Muscle of leg (tissue), 11 donors: ENCODE measurements around the gene SEC31A. TPM values are rescaled to one million over a fixed set of nuclear protein-coding genes. Genes with fewer than 3 reads are reported as not detected.

ENCODE experiments used
- DNase-seq: peaks from one replicate; pipeline ENCODE4 v3.0.0; 2013
- H3K27ac ChIP-seq: one replicate; pipeline ENCODE4 v1.5.1; 2013; ENCODE audit warnings: mild to moderate bottlenecking, low read length, control low read depth
- H3K27me3 ChIP-seq: one replicate; pipeline ENCODE4 v1.6.1; 2013; ENCODE audit warnings: low read length; ENCODE audit not compliant: control insufficient read depth, insufficient read depth
- H3K36me3 ChIP-seq: one replicate; pipeline ENCODE4 v1.6.1; 2013; ENCODE audit warnings: low read length; ENCODE audit not compliant: control insufficient read depth, insufficient read depth
- H3K4me1 ChIP-seq: one replicate; pipeline ENCODE4 v1.6.1; 2013; ENCODE audit warnings: low read length; ENCODE audit not compliant: control insufficient read depth, insufficient read depth
- H3K4me3 ChIP-seq: one replicate; pipeline ENCODE4 v1.5.1; 2013; ENCODE audit warnings: low read length, control low read depth
- H3K9me3 ChIP-seq: replicated peaks from 2 replicates; pipeline ENCODE4 v1.6.1; 2013; ENCODE audit warnings: low read depth, low read length; ENCODE audit not compliant: control insufficient read depth
- WGBS: methylation state at CpG from one replicate; pipeline ENCODE4 v1.1.5; 2013; ENCODE audit warnings: missing lambda C conversion rate; ENCODE audit not compliant: insufficient coverage; 5-methylcytosine and 5-hydroxymethylcytosine counted together
- polyA plus RNA-seq, 8 donors: library from polyadenylated mRNA; unstranded; fragments of 120-200 nt; gene quantifications; one replicate each; pipeline versions ENCODE4 v1.2.1 to v1.2.3, GENCODE V29; 2013; ENCODE audit warnings: inconsistent platforms in 1 of 8, low replicate concordance in 1 of 8; ENCODE audit not compliant: insufficient read length in 8 of 8, insufficient read depth in 1 of 8
- total RNA-seq: library from RNA; stranded (reverse); fragments of 120-200 nt; gene quantifications from one replicate; pipeline ENCODE4 v1.2.4, GENCODE V29; 2013

SEC31A gene
- total and polyA plus RNA-seq, 9 donors: 158 to 213 (median 171) TPM

DNA sequence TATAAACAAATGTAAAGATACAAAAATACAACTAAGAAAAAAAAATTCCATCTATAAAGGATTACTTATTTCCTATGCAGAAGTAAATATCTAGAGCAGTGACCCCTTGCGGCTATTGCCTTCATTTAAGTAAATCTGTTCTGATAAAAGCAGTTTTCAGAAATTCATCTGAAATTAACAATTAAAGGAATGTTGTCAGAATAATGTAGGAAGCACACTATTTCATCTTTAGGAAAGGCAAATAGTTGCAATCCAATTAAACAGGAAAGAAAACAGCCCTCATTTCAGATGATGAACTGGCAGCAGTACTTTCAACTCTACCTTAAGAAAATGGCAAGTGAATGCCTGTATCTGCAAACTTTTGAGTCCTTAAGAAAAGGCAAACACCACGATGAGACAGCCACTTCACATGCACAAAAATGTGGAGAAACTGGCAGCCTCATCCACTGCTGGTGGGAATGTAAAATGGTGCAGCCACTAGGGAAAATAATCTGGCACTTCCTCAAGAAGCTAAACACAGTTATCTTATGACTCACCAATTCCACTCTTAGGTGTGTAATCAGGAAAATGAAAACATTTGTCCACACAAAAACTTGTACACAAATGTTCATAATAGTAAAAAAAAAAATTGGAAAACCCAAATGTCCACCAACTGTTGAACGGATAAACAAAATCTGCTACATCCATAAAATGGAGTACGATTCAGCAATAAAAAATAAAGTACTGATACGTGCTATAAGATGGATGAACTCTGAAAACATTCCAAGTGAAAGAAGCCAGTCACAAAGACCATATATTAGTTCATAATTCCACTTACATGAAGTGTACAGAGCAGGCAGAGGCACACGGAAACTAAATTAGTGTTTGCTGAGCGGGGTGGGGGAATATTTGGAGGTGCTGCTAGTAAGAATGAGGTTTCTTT is 7.6 kb upstream of the SEC31A start:
- Histone ChIP-seq H3K4me1 (peaks cover 10% of the 10 kb centered on the region), H3K36me3 (peaks cover 17% of the 10 kb centered on the region), H3K27ac (peak overlapping the region; percentile 99), H3K27me3 (no peaks in the 10 kb centered on the region), H3K4me3 (peak overlapping the region; percentile 98), H3K9me3 (no peaks in the 10 kb centered on the region)
- no CpG with 5 or more reads among the region's 7 CpGs for WGBS
- DNase-seq: peak; percentile 61

DNA sequence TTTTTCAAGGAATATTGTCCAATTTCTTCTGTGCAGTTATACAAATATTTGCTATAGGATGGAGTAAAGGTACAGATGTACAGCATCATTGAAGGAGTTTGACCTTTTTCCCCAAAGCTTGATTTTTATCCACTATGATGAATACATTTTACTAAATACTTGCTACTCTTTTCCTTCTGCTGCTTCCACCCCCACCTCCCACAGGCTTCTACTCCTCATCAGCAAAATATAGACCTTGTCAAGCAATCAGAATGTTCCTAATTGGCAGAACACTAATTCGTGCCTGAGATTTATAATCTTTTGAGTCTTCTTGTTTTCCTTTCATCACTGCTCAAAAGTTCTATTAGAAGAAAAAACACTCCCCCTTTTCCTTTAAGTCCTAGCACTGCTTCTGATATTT is 5.8 kb upstream of the SEC31A start:
- Histone ChIP-seq H3K36me3 (peaks cover 19% of the 10 kb centered on the region), H3K27ac (no peak overlapping the region), H3K9me3 (no peaks in the 10 kb centered on the region), H3K27me3 (no peaks in the 10 kb centered on the region), H3K4me3 (no peak overlapping the region), H3K4me1 (peaks cover 8% of the 10 kb centered on the region)
- DNase-seq: no peak
- WGBS: no CpG with 5 or more reads among the region's 1 CpG

DNA sequence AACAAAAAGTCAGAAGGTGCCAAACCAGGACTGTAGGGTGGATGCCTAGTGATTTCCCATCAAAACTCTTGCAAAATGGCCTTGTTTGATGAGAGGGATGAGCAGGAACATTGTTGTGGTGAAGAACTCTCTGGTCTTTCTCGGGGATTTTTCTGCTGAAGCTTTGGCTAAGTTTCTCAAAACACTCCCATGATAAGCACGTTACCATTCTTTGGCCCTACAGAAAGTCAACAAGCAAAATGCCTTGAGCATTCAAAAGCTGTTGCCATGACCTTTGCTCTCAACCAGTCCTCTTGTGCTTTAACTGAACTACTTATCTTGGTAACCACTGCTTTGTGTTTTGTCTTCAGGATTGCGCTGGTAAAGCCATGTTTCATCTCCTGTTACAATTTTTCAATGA is 3.0 kb upstream of the SEC31A start:
- DNase-seq: no peak
- WGBS: 80% methylated on average over 1 of the region's 3 CpGs
- Histone ChIP-seq H3K27me3 (no peaks in the 10 kb centered on the region), H3K36me3 (peaks cover 19% of the 10 kb centered on the region), H3K4me3 (no peak overlapping the region), H3K27ac (no peak overlapping the region), H3K4me1 (peaks cover 6% of the 10 kb centered on the region), H3K9me3 (no peaks in the 10 kb centered on the region)

DNA sequence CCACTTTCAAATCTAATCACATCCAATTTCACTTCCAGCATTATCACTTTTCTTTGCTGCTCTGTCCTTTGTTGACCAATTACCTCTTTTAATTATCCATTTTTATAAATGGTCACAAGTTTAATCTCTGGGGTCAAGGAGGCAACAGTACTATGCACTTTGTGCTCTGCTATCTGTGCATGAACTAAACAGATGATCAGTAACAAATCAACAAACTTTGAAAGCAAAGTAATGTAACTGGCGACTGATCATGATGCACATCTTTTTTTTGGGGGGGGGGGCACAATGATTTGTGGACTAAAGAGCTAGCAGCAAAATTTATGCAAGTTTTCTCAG is 1.5 kb upstream of the SEC31A start:
- H3K9me3 ChIP-seq: no peaks in the 10 kb centered on the region
- peak overlapping the region; percentile 99 for H3K27ac ChIP-seq
- no peak for DNase-seq
- peaks cover 2% of the 10 kb centered on the region for H3K4me1 ChIP-seq
- no peaks in the 10 kb centered on the region for H3K27me3 ChIP-seq
- 80% methylated on average over 1 of the region's 1 CpG for WGBS
- peaks cover 19% of the 10 kb centered on the region for H3K36me3 ChIP-seq
- no peak overlapping the region for H3K4me3 ChIP-seq

DNA sequence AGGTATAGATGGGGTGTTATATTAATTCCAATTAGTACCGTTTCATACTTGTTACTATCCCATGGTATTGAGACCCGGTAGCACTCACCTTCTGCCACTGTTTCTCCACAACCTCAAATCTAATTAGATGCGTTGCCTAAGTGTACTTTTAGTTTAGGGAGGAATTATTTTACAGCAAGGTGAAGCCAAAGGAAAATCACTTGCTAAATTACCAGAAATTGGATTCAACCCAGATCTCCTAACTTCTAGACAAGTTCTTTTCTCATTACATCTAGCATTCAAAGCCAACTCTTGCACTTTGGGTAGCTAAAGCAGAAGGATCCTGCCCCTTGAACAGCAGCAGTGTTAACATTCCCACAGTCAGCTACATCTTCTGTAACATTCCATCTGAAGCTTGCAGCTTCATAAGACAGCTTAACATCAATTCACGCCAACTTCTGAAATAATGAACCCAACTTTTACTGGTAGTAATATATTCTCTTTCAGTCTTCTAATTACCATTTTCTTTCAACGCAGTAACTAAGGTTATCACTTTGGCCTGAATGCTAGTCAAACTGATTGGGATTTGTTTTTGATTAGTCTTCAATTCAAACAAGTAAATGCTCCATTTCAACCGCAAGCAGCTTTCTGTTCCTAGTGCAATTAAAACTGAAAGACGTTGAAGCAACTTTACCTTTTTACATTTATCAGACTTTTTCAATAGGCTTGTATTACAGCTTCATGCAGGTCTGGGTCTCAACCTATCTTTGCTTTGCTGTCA is 934 bp upstream of the SEC31A start:
- H3K9me3 ChIP-seq: no peaks in the 10 kb centered on the region
- WGBS: 54% methylated on average over 2 of the region's 7 CpGs
- peaks cover 2% of the 10 kb centered on the region for H3K4me1 ChIP-seq
- H3K4me3 ChIP-seq: peak overlapping the region; percentile 88
- H3K27me3 ChIP-seq: no peaks in the 10 kb centered on the region
- peaks cover 17% of the 10 kb centered on the region for H3K36me3 ChIP-seq
- peak overlapping the region; percentile 99 for H3K27ac ChIP-seq
- peak; percentile 33 for DNase-seq

DNA sequence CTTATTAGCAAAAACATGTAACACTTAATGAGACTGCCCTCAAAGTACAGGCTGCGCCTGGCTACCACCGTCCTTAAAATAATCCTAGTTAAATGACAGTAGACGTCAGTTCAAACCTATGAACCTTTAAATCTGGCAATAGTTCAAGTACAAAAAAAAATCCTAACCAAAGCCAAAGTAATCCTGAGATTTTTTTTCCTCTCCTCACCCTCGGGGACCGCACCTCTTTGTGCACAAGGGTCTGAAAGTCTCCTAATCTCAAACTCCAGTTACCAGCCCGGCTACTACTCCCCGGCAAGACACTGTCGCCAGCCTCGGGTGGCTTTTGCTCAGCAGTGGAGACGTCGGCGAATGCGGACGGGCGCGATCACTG is 439 bp downstream of the SEC31A start:
- whole genome bisulfite sequencing: under 1% methylated on average over 16 of the region's 16 CpGs
- no peak for DNase-seq
- Histone ChIP-seq H3K27ac (peak overlapping the region; percentile 99), H3K27me3 (no peaks in the 10 kb centered on the region), H3K36me3 (peaks cover 15% of the 10 kb centered on the region), H3K9me3 (no peaks in the 10 kb centered on the region), H3K4me1 (peaks cover 2% of the 10 kb centered on the region), H3K4me3 (peak overlapping the region; percentile 88)

DNA sequence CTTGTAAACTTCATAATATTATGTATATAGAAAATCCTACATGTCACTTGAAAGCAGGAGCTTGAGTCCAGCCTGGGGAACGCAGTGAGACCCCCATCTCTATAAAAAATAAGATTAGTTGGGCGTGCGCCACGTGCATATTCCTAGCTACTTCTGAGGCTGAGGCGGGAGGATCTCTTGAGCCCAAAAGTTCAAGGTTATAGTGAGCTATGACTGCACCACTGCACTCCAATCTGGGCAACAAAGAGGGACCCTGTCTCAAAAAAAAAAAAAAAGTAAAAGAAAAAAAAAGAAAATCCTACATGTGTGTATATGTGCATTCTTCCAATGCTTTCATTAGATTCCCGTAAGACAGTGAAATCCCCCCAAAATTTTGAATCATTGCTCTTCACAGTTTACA is 1.7 kb downstream of the SEC31A start:
- H3K27ac ChIP-seq: no peak overlapping the region
- peak; percentile 15 for DNase-seq
- H3K9me3 ChIP-seq: no peaks in the 10 kb centered on the region
- WGBS: no CpG with 5 or more reads among the region's 6 CpGs
- H3K4me1 ChIP-seq: peaks cover 2% of the 10 kb centered on the region
- no peaks in the 10 kb centered on the region for H3K27me3 ChIP-seq
- H3K4me3 ChIP-seq: peak overlapping the region; percentile 88
- H3K36me3 ChIP-seq: peaks cover 9% of the 10 kb centered on the region

DNA sequence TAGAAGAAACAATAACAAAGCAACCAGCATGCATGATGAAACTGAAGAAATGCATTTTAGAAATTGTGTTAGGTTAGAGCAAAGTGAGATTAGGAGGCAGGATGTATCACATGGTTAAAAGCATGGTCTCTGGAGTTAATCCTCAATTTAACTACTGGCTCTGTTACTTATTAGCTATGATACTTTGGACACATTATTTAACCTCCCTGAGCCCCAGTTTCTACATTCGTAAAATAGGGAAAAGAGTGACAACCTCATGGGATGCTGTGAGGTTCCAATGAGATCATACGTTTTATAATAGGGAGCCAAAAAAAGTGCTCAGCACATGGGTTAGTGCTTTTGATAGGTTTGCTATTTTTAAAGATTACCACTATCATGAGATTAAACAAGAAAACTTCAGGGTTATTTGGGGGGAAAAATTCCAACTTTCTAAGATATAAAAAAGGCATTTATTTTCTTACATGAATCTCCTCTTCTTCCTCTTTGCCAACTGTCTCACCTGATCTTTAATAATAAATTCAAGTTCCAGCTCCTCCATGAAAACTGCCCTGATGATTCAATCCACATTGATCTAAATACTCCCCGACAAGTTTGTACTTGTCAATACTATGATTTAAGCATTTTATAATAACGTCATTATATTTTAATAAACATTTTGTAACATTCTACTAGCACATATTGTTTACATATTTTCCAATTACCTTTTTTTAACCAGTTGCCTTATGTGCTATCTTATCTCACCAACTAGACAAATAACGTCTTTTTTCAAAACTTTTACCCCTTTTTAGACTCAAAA is 4.6 kb downstream of the SEC31A start:
- H3K9me3 ChIP-seq: no peaks in the 10 kb centered on the region
- H3K27ac ChIP-seq: no peak overlapping the region
- H3K36me3 ChIP-seq: no peaks in the 10 kb centered on the region
- no CpG with 5 or more reads among the region's 5 CpGs for WGBS
- no peaks in the 10 kb centered on the region for H3K4me1 ChIP-seq
- no peak overlapping the region for H3K4me3 ChIP-seq
- H3K27me3 ChIP-seq: no peaks in the 10 kb centered on the region
- DNase-seq: no peak

DNA sequence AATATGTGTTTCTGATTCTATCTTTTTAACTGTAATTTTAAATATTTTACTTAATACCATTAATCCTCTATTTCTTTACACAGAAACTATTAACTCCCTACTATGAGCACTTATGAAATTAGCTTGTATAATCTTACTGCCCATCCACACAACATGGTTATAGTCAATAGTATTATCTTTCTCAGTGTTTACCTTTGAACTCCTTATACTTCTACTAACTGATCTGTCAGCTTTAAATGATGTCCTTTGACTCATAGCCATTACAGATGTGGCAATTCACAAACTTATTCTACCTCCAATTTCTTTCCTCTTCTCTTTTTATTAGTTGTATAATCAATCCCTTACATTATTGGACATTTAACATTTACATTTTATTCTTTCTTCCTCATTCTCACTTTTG is 5.5 kb downstream of the SEC31A start:
- DNase-seq: no peak
- Histone ChIP-seq H3K36me3 (no peaks in the 10 kb centered on the region), H3K4me3 (no peak overlapping the region), H3K27me3 (no peaks in the 10 kb centered on the region), H3K9me3 (no peaks in the 10 kb centered on the region), H3K4me1 (no peaks in the 10 kb centered on the region), H3K27ac (no peak overlapping the region)

DNA sequence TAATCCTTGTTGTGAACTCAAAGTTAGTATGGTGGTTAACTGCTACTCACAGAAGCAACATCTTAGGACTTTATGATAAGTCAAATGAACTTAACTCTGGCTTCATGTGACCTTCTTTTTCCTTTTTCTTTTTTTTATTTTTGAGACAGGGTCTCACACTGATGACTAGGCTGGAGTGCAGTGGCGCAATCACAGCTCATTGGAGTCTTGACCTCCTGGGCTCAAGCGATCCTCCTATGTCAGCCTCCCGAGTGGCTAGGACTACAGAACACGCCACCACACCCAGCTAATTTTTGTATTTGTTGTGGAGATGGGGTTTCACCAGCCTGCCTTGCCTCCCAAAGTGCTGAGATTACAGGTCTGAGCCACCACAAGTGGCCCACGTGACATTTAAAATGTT is 22.4 kb downstream of the SEC31A start:
- H3K4me1 ChIP-seq: no peaks in the 10 kb centered on the region
- 100% methylated on average over 2 of the region's 5 CpGs for WGBS
- H3K4me3 ChIP-seq: no peak overlapping the region
- H3K27me3 ChIP-seq: no peaks in the 10 kb centered on the region
- DNase-seq: no peak
- no peaks in the 10 kb centered on the region for H3K9me3 ChIP-seq
- no peak overlapping the region for H3K27ac ChIP-seq
- H3K36me3 ChIP-seq: peaks cover 56% of the 10 kb centered on the region
